K562 (cell line): ENCODE results near the gene ZNF326. TPM values are rescaled to one million over a fixed set of nuclear protein-coding genes. Genes with fewer than 3 reads are reported as not detected.

ENCODE experiments used
- ATAC-seq: fragments of 200-7000 bp; cut with Tn5 transposase; 3 replicates; pipeline ENCODE4 v1.9.1; 2020; ENCODE audit warnings: moderate library complexity
- BruUV-seq: library from RNA; stranded (reverse); fragments of 400-500 nt; replicated peaks from 2 replicates; lab custom pipeline; 2021; lab: Mats Ljungman, UMichigan
- CTCF ChIA-PET: fragments of 300-600 bp; formaldehyde crosslinking; extraction: SDS; loops from one replicate; lab custom pipeline; 2021; ENCODE audit warnings: low intra/inter-chr PET ratio; lab: Yijun Ruan, JAX
- POLR2A ChIA-PET: fragments of 300-600, 350-650 bp; sonication (Branson Sonifier 250); formaldehyde crosslinking; extraction: SDS; loops from one replicate; lab custom pipeline; 2021; ENCODE audit warnings: antibody characterized with exemption, inconsistent platforms; lab: Yijun Ruan, JAX
- DNase-seq, 4 experiments: peaks; one replicate each; pipeline versions ENCODE4 v3.0.0 to v3.0.0-alpha.2; 2011 to 2018; ENCODE audit warnings: low spot score in 3 of 4, mixed read lengths in 3 of 4; ENCODE audit errors: extremely low read depth in 1 of 4
- FAIRE-seq: peaks from 2 replicates; lab custom pipeline; 2011; peaks lifted over from hg19 to GRCh38; lab: Jason Lieb, UNC
- H2AFZ ChIP-seq: 2 replicates; pipeline ENCODE4 v1.6.0; 2011; ENCODE audit warnings: low read depth, low read length, control low read depth, inconsistent platforms
- H3K27ac ChIP-seq: fragments of 200-600 bp; 3 replicates; pipeline ENCODE4 v1.8.0; 2011; ENCODE audit warnings: low read depth, mild to moderate bottlenecking, control low read depth, inconsistent platforms, low read length, moderate library complexity, mixed read lengths; ENCODE audit errors: extremely low read depth
- H3K27me3 ChIP-seq, 2 experiments: fragments of 300-600 bp in 1 of 2; 2 replicates in 1 of 2; 3 replicates in 1 of 2; pipeline versions ENCODE4 v1.6.0 to v1.8.0; 2011; ENCODE audit warnings: inconsistent platforms in 2 of 2, low read length in 2 of 2, mild to moderate bottlenecking in 1 of 2, mixed read lengths in 1 of 2, moderate library complexity in 1 of 2; ENCODE audit not compliant: control insufficient read depth in 2 of 2, insufficient read depth in 2 of 2
- H3K36me3 ChIP-seq: fragments of 300-600 bp; 3 replicates; pipeline ENCODE4 v1.8.0; 2011; ENCODE audit warnings: mild to moderate bottlenecking, low read length, inconsistent platforms; ENCODE audit not compliant: control insufficient read depth, insufficient read depth
- H3K4me1 ChIP-seq, 2 experiments: fragments of 200-600 bp in 1 of 2; replicated peaks in 1 of 2; 2 replicates in 1 of 2; 3 replicates in 1 of 2; pipeline versions ENCODE4 v1.5.1 to v1.8.0; 2011; ENCODE audit warnings: inconsistent platforms in 2 of 2, low read length in 2 of 2, mild to moderate bottlenecking in 1 of 2, mixed read lengths in 1 of 2, moderate library complexity in 1 of 2; ENCODE audit not compliant: control insufficient read depth in 2 of 2, insufficient read depth in 2 of 2
- H3K4me2 ChIP-seq: 2 replicates; pipeline ENCODE4 v1.6.1; 2011; ENCODE audit warnings: low read length, control low read depth, inconsistent platforms, mixed read lengths; ENCODE audit not compliant: insufficient read depth
- H3K4me3 ChIP-seq: fragments of 200-600 bp; sonication (generic), shearing (Covaris generic); 2 replicates; pipeline ENCODE4 v1.5.1; 2016; ENCODE audit warnings: control low read depth, inconsistent platforms
- H3K79me2 ChIP-seq: fragments of 200-600 bp; 3 replicates; pipeline ENCODE4 v1.8.0; 2011; ENCODE audit warnings: low read length, inconsistent platforms; ENCODE audit not compliant: control insufficient read depth, insufficient read depth
- H3K9ac ChIP-seq, 2 experiments: 2 replicates each; pipeline versions ENCODE4 v1.6.0 to v1.6.1; 2011; ENCODE audit warnings: low read depth in 2 of 2, low read length in 2 of 2, control low read depth in 1 of 2, inconsistent platforms in 1 of 2, mild to moderate bottlenecking in 1 of 2, mixed read lengths in 1 of 2; ENCODE audit not compliant: insufficient read depth in 1 of 2
- H3K9me1 ChIP-seq: one replicate; pipeline ENCODE4 v1.6.0; 2011; ENCODE audit warnings: inconsistent platforms, mild to moderate bottlenecking, low read length, moderate library complexity; ENCODE audit not compliant: control insufficient read depth, insufficient read depth
- H3K9me3 ChIP-seq: replicated peaks from 2 replicates; pipeline ENCODE4 v1.5.1; 2011; ENCODE audit warnings: low read depth, low read length, inconsistent platforms; ENCODE audit not compliant: control insufficient read depth, insufficient read depth
- H4K20me1 ChIP-seq: replicated peaks from 2 replicates; pipeline ENCODE4 v1.6.1; 2011; ENCODE audit warnings: low read length, inconsistent platforms, mixed read lengths; ENCODE audit not compliant: control insufficient read depth, insufficient read depth
- ASH1L ChIP-seq: fragments of 450-650 bp; IDR thresholded peaks from 2 replicates; pipeline ENCODE4 v1.6.1; 2018; ENCODE audit warnings: borderline replicate concordance, mild to moderate bottlenecking, low read depth; ENCODE audit not compliant: partially characterized antibody
- POLR3G ChIP-seq: IDR thresholded peaks from 2 replicates; pipeline ENCODE4 v1.6.1; 2011; ENCODE audit not compliant: insufficient read length, insufficient replicate concordance; ENCODE audit errors: extremely low read depth
- RBM39 ChIP-seq: fragments of 200-400 bp; formaldehyde crosslinking; optimal IDR thresholded peaks from 2 replicates; pipeline ENCODE3; 2018; ENCODE audit warnings: low read depth, low read length
- SLC30A9 ChIP-seq: fragments of 250-450 bp; sonication (Bioruptor Pico); IDR thresholded peaks from 2 replicates; pipeline ENCODE4 v1.8.0; 2022; ENCODE audit warnings: mild to moderate bottlenecking, moderate library complexity
- SMAD3 ChIP-seq: fragments of 450-650 bp; formaldehyde crosslinking; conservative IDR thresholded peaks from 2 replicates; pipeline ENCODE4 v1.4.0; 2020; ENCODE audit warnings: mild to moderate bottlenecking
- TAF1 ChIP-seq: IDR thresholded peaks from 2 replicates; pipeline ENCODE4 v1.6.1; 2011; ENCODE audit warnings: mild to moderate bottlenecking, low read length, moderate library complexity; ENCODE audit not compliant: insufficient read depth, control insufficient read depth, severe bottlenecking; ENCODE audit errors: extremely low read depth
- ZKSCAN1 ChIP-seq: fragments of 150-350 bp; IDR thresholded peaks from 2 replicates; pipeline ENCODE4 v1.6.1; 2016; ENCODE audit warnings: low read depth, low read length
- ZNF76 ChIP-seq: fragments of 250-450 bp; sonication (Bioruptor Pico); IDR thresholded peaks from 2 replicates; pipeline ENCODE4 v1.4.0; 2020; ENCODE audit warnings: mild to moderate bottlenecking, moderate library complexity, borderline replicate concordance
- WGBS: fragments of 100-300 bp; shearing (Covaris generic); methylation state at CpG from one replicate; pipeline ENCODE4 v1.1.6; 2016; ENCODE audit warnings: low coverage, mixed read lengths; ENCODE audit not compliant: insufficient coverage; ENCODE audit errors: missing lambda C conversion rate; 5-methylcytosine and 5-hydroxymethylcytosine counted together
- in situ Hi-C: fragments of 300-500 bp; cut with MboI; formaldehyde crosslinking; loops from 4 replicates; pipeline ENCODE4 v1.15.0; 2018; ENCODE audit warnings: inconsistent platforms, mixed read lengths
- intact Hi-C: fragments of 100-400 bp; cut with micrococcal nuclease; formaldehyde crosslinking; loops from 2 replicates; pipeline ENCODE4 v1.14.2; 2022
- polyA plus RNA-seq, 8 experiments: library from polyadenylated mRNA; depleted of rRNA in 4 of 8; stranded (reverse) in 5 of 8; unstranded in 3 of 8; fragments of >200 nt; fragmentation: Nextera tagmentation in 2 of 8; fragmentation: Illumina TruSeq in 1 of 8; extraction: Ambion mirVana in 2 of 8; extraction: Trizol in 1 of 8; gene quantifications; 2 replicates each; pipeline versions ENCODE4 v1.2.1 to v1.2.3, GENCODE V29; 2011 to 2014; ENCODE audit warnings: inconsistent platforms in 1 of 8, missing spikeins in 1 of 8
- total RNA-seq, 7 experiments: library from RNA; depleted of rRNA in 6 of 7; stranded (reverse); fragments of >200 nt in 6 of 7; fragmentation: Illumina TruSeq in 2 of 7; extraction: Trizol in 2 of 7; gene quantifications; 2 replicates each; pipeline versions ENCODE4 v1.2.1 to v1.2.3, GENCODE V29; 2011 to 2021; ENCODE audit warnings: low replicate concordance in 1 of 7

ZNF326 gene
- total and polyA plus RNA-seq, 9 of the 15 experiments (the other 6 are each of a cell fraction or from before 2014, with no cell fraction given): 7.2 to 33.2 (median 20.1) TPM

GRCh38 chr1:90048043-90048442 lies 53.1 kb downstream of the ZNF326 start:
- in situ Hi-C loops: no loop called here
- no peaks in the 10 kb centered on the region for H4K20me1 ChIP-seq
- no peak overlapping the region for H3K4me3 ChIP-seq
- no peak for DNase-seq
- TF ChIP-seq SMAD3 (CRISPR knock-in tag) (no peak), ASH1L (no peak), ZKSCAN1 (no peak), TAF1 (no peak), RBM39 (no peak), POLR3G (no peak), SLC30A9 (CRISPR knock-in tag) (no peak), ZNF76 (CRISPR knock-in tag) (no peak)
- TF ChIP-seq, all 486 proteins: peak for 0
- peaks cover 12 to 20% of the 10 kb centered on the region in 2 experiments for H3K27me3 ChIP-seq
- H3K9me1 ChIP-seq: no peaks in the 10 kb centered on the region
- ChIA-PET POLR2A (no interaction called here), CTCF (no interaction called here)
- WGBS: 2% methylated on average over 5 of the region's 5 CpGs
- no TSS peak for BruUV-seq
- H2AFZ ChIP-seq: no peak overlapping the region
- no peak for ATAC-seq
- no peaks in the 10 kb centered on the region for H3K36me3 ChIP-seq
- no peak overlapping the region for H3K27ac ChIP-seq
- H3K4me2 ChIP-seq: no peak overlapping the region
- H3K9me3 ChIP-seq: no peaks in the 10 kb centered on the region
- H3K4me1 ChIP-seq: no peaks in the 10 kb centered on the region
- FAIRE-seq: no peak
- no peak overlapping the region for H3K9ac ChIP-seq
- H3K79me2 ChIP-seq: no peaks in the 10 kb centered on the region
- intact Hi-C loops: loop anchor here (5.0 to 10.0 kb wide), 2 partner anchors 64 to 1117 kb away; no protein-coding TSS in a partner anchor
